ENCODE data around the gene HYI.
"Not testable (repeated sequence)": the region's sequence is repeated elsewhere in the genome, so short reads cannot be mapped to it uniquely, and the experiment has no call there.

DNA sequence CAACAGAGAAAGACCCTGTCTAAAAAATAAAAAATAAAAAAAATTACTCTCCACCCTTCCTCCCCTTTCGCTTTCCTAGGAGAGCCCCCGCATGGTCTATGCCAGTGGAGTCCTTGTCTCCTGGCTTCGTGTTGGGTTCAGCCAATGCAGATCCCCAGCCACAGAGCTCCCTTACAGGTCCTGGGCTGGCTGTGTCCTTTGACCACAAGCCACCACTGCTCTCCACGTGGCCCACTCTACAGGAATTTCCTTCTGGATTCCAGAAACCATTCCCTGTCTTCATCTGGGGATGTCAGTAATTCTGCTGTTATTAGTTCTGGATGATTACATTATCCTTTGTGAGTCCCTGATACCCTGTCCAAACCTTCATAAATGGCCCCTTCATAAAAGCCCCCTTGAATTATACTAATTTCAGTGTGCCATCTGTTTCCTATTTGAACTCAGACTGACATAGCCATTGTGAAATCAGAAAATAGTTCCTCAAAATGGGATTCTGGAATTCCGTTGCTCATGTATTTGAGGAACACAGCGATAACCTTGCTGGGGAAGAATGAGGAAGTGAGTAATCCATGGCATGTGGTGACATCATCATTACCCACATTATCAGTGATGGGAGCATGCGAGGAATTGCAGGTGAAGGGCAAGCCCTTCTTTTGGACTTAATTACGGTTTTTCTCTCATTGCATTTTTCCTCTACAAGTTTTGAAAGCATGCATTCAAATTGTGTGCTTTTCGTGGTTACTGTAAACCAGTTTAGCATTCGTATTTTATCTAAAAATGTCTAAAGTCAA lies 22.1 kb upstream of the HYI start:
- TF ChIP-seq, protein P1, sequence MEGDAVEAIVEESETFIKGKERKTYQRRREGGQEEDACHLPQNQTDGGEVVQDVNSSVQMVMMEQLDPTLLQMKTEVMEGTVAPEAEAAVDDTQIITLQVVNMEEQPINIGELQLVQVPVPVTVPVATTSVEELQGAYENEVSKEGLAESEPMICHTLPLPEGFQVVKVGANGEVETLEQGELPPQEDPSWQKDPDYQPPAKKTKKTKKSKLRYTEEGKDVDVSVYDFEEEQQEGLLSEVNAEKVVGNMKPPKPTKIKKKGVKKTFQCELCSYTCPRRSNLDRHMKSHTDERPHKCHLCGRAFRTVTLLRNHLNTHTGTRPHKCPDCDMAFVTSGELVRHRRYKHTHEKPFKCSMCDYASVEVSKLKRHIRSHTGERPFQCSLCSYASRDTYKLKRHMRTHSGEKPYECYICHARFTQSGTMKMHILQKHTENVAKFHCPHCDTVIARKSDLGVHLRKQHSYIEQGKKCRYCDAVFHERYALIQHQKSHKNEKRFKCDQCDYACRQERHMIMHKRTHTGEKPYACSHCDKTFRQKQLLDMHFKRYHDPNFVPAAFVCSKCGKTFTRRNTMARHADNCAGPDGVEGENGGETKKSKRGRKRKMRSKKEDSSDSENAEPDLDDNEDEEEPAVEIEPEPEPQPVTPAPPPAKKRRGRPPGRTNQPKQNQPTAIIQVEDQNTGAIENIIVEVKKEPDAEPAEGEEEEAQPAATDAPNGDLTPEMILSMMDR (conservative IDR thresholded peaks at IDR 0.05) = not testable (repeated sequence)
- TF ChIP-seq ZFX (IDR thresholded peaks at IDR 0.05) = not testable (repeated sequence)
